Spinal cord (tissue), 10 donors: ENCODE data around the gene LAPTM5. TPM values are rescaled to one million over a fixed set of nuclear protein-coding genes. Genes with fewer than 3 reads are reported as not detected.
A peak's percentile ranks its signal among the peaks of the same experiment; 100 is the strongest.

ENCODE experiments used
- DNase-seq, 6 donors: peaks; one replicate each; pipeline versions ENCODE4 v3.0.0 to v3.0.0-alpha.2; 2013 to 2015; ENCODE audit warnings: low spot score in 6 of 6, low read depth in 4 of 6
- H3K27ac ChIP-seq: one replicate; pipeline ENCODE4 v1.5.1; 2013; ENCODE audit warnings: low read depth, low read length, control low read depth
- H3K27me3 ChIP-seq: one replicate; pipeline ENCODE4 v1.6.1; 2013; ENCODE audit warnings: low read length; ENCODE audit not compliant: control insufficient read depth, insufficient read depth
- H3K36me3 ChIP-seq: one replicate; pipeline ENCODE4 v1.6.1; 2013; ENCODE audit warnings: low read length; ENCODE audit not compliant: control insufficient read depth, insufficient read depth
- H3K4me1 ChIP-seq: one replicate; pipeline ENCODE4 v1.6.1; 2013; ENCODE audit warnings: low read length; ENCODE audit not compliant: control insufficient read depth, insufficient read depth
- H3K4me3 ChIP-seq: one replicate; pipeline ENCODE4 v1.5.1; 2013; ENCODE audit warnings: low read depth, low read length, control low read depth
- H3K9me3 ChIP-seq: one replicate; pipeline ENCODE4 v1.6.1; 2013; ENCODE audit warnings: low read length; ENCODE audit not compliant: control insufficient read depth, insufficient read depth
- WGBS: methylation state at CpG from one replicate; pipeline ENCODE4 v1.1.5; 2013; ENCODE audit warnings: missing lambda C conversion rate; ENCODE audit not compliant: insufficient coverage; 5-methylcytosine and 5-hydroxymethylcytosine counted together
- polyA plus RNA-seq, 2 donors: library from polyadenylated mRNA; unstranded; fragments of 120-200 nt; gene quantifications; one replicate each; pipeline ENCODE4 v1.2.1, GENCODE V29; 2013; ENCODE audit not compliant: insufficient read length in 2 of 2
- total RNA-seq, 2 donors: library from RNA; depleted of rRNA in 1 of 2; stranded (reverse); fragments of 120-200 nt in 1 of 2; fragments of >200 nt in 1 of 2; gene quantifications; one replicate each; pipeline versions ENCODE4 v1.2.3 to v1.2.4, GENCODE V29; 2013 to 2014
- donor health status: healthy.

The LAPTM5 gene
- total and polyA plus RNA-seq, 4 donors: 13.8 to 55.0 (median 39.6) TPM

DNA sequence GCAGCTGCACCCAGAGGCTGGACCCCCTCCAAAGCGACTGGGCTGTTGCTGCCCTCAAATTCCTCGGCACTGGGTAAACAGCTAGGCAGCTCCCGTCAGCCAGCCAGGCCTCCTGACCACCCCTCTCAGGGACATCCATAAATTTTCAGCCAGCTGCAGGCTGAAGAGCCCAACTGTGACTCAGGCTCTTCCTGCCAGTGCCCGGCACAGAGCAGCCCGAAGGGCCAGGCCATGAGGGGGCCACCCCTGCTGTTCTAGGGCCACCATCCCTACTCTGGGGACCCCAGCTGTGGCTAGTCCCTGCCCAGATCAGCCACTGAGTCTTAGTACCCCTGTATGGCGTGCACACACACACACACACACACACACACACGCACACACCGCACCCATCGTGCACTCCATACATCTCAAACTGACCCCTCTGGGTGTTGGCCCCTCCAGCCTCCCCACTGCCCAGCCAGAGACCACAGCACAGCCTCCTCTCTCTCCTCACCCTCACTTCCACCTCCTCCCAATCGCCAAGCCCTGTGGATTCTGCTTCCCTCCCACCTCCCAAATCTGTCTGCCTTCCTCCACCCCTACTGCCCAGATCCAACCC lies 6.2 kb upstream of the LAPTM5 start:
- H3K36me3 ChIP-seq: no peaks in the 10 kb centered on the region
- no peak overlapping the region for H3K4me3 ChIP-seq
- DNase-seq: peak in 3 of 6 donors; percentile 35 to 70 (median 39)
- H3K9me3 ChIP-seq: no peaks in the 10 kb centered on the region
- 54% methylated on average over 10 of the region's 10 CpGs for WGBS
- peak overlapping the region; percentile 59 for H3K27ac ChIP-seq
- no peaks in the 10 kb centered on the region for H3K27me3 ChIP-seq
- H3K4me1 ChIP-seq: peaks cover 33% of the 10 kb centered on the region

DNA sequence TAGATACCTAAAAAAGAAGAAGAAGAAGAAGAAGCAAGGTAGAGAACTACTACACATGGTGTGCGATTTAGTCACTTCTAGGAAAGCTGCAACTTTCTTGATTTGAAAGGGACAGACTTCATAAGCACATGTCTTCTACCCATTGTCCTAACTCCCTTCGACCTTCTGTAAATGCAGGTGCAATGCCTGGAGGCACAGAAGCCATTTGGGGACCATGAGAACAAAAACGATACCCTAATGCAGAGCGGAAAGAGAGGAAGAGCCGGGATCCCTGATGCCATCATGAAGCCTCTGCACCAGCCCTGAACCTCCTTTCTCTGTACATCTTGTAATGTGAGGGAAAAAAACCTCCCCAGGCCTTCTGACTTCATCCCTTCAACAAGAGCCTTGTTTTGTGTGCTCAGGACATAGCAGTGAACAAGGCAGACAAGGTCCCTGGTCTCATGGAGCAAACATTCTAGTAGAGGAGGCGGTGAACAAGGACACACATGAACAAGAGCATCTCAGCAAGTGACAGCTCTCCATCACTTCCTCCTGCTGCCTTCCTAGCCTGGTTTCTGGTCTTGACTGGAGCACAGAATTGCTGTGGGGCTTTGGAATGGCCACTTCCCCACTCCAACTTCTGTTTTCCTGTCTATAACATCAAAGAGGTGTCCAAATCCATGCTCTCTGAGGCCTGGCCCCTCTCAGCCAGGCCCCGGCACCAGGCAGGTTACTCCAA lies 5.5 kb upstream of the LAPTM5 start:
- 66% methylated on average over 2 of the region's 7 CpGs for WGBS
- no peaks in the 10 kb centered on the region for H3K27me3 ChIP-seq

DNA sequence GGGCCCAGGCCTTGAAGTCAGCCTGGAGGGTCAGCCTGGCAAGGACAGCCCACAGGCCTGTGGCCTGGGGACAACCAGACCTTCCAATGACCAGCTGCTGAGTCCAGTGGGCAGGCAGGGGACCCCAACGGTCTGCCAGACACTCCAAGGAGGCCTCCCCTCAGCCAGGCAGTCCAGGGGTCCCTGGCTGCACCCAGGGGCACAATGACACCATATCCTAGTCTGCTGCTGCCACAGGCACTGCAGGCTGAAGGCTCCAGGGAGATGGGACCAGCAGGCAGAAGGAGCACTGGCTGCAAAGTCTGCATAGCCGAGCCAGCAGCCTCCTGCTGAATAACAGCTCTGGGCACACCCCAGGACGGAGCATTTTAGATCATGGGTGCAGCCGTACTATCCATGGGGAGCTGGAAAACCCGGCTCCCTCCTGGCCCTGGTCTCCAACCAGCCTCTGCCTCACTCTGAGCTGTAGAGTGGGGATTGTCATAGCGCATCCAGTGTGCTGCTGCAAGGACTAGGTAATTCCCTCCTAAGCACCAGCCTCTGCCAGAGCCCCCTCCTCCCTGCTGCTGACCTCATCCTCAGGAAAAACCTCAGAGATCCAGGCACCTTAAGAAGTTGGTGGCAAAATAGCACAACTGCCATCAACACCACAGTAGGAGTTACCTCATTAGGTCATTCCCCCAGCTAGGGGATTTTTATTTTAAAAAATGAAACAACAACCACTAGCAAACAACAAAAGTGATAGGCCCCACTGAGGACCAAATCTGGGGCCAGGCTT lies 4.8 kb upstream of the LAPTM5 start:
- DNase-seq: no peak
- Histone ChIP-seq H3K4me1 (peaks cover 36% of the 10 kb centered on the region), H3K36me3 (no peaks in the 10 kb centered on the region), H3K9me3 (no peaks in the 10 kb centered on the region), H3K4me3 (no peak overlapping the region), H3K27me3 (no peaks in the 10 kb centered on the region), H3K27ac (no peak overlapping the region)
- WGBS: 70% methylated on average over 5 of the region's 6 CpGs

More for the DNA sequence above, 5.5 kb upstream of the LAPTM5 start:
- no peaks in the 10 kb centered on the region for H3K9me3 ChIP-seq
- H3K27ac ChIP-seq: peak overlapping the region; percentile 59
- no peaks in the 10 kb centered on the region for H3K36me3 ChIP-seq
- DNase-seq: no peak
- peaks cover 33% of the 10 kb centered on the region for H3K4me1 ChIP-seq
- H3K4me3 ChIP-seq: no peak overlapping the region

DNA sequence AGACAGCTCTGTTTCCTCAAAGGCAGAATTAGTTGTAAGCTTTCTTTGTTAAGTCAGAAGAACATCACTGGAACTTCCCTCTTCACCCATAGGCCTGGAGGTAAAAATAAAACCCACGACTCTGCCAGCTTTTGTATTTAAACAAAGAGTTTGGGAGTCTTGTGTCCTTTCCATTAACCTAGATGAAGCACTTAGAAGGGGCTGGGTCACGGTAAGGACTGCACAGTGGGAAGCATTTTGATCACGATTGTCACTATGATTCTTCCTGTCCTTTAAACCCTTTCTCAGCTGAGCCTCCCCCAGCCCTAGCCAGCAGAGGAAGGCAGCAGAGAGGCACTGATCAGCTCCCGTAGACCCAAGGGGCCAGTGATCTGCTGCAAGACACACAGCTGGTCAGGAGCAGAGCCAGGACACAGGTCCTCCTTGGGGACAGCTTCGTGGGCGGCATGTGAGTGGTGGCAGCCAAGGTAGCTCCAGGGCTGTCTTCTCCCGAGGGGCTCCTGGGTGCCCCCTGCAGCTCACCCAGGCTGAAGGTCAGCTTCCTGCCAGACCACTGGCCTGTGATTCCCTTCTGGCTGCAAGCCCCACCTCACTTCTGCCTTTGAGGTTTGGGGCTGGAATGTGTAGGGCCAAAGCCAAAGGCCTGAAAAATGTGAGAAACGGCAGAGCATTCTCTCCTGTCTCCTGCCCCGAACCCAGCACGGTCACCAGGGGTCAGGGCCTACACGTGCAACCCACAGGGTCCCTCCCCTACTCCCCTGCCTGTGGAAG lies 4.0 kb upstream of the LAPTM5 start:
- H3K9me3 ChIP-seq: no peaks in the 10 kb centered on the region
- no peak overlapping the region for H3K27ac ChIP-seq
- H3K4me3 ChIP-seq: no peak overlapping the region
- 43% methylated on average over 9 of the region's 11 CpGs for WGBS
- H3K4me1 ChIP-seq: peaks cover 44% of the 10 kb centered on the region
- H3K36me3 ChIP-seq: no peaks in the 10 kb centered on the region
- no peaks in the 10 kb centered on the region for H3K27me3 ChIP-seq
- DNase-seq: no peak

- 64% methylated on average over 8 of the region's 18 CpGs for WGBS
These were observed 3.2 kb upstream of the LAPTM5 start for GRCh38 chr1:30760596-30761324.

DNA sequence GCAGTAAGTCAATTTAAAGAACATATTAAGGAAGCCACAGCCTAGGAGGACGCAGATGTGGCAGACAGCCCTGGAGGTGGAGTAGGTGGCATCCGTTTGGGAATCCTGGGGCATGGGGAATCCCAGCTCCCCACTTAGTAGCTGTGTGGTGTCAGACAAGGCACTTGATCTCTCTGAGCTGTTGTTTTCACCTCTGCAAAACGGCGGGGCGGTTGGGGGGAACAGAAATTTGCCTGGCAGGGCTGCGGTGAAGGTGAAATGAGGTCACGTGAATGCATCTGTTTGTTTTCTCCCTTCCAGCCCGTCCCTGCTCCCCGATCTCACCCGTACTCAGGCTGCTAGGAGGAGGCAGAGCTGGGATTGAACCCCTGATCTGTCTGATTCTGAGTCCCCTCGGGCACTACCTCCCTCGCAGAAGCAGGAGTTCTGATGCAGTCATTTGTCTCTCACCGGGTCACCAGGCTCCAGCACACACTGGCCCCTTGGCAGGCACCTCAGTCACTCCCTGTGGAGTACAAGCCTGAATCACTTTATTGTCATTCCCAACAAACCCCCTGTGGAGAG lies 2.2 kb upstream of the LAPTM5 start:
- no peak overlapping the region for H3K27ac ChIP-seq
- peaks cover 46% of the 10 kb centered on the region for H3K4me1 ChIP-seq
- no peaks in the 10 kb centered on the region for H3K27me3 ChIP-seq
- no peak overlapping the region for H3K4me3 ChIP-seq
- no peaks in the 10 kb centered on the region for H3K9me3 ChIP-seq
- DNase-seq: no peak
- H3K36me3 ChIP-seq: no peaks in the 10 kb centered on the region
- WGBS: 68% methylated on average over 12 of the region's 13 CpGs

More at GRCh38 chr1:30760596-30761324, 3.2 kb upstream of the LAPTM5 start:
- no peak for DNase-seq
- Histone ChIP-seq H3K9me3 (no peaks in the 10 kb centered on the region), H3K36me3 (no peaks in the 10 kb centered on the region), H3K27ac (no peak overlapping the region), H3K27me3 (no peaks in the 10 kb centered on the region), H3K4me1 (peaks cover 46% of the 10 kb centered on the region), H3K4me3 (no peak overlapping the region)

DNA sequence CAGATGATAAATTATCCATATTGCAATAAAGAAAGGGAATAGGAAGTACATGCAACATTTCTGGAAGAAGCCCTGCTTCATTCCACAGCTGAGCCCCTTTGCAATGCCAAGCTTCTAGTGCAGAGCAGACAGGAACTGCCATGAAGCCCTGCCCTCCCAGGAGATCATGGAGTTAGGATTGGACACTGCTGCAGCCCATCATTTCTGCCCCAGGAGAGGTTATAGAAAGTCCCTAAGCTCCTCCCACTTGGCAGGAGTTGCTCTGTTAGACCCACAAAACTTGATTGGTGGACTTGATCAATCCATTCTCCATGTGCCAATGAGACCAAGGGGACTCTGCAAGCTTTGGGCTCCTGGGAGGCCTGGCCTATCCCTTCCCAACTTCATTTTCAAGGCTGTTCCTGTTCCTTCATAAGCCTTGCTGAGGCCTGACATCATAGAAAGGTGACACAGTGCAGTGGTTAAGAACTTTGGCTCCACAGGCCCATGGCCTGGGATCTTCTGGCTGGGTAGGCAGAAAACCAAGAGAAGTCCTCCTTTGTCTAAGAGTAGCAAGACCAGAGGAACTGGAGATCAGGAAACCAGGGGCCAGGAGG lies 1.3 kb upstream of the LAPTM5 start:
- peak in 1 of 6 donors; percentile 62 for DNase-seq
- no peaks in the 10 kb centered on the region for H3K27me3 ChIP-seq
- H3K4me3 ChIP-seq: no peak overlapping the region
- H3K27ac ChIP-seq: no peak overlapping the region
- H3K9me3 ChIP-seq: no peaks in the 10 kb centered on the region
- no peaks in the 10 kb centered on the region for H3K36me3 ChIP-seq
- peaks cover 40% of the 10 kb centered on the region for H3K4me1 ChIP-seq

DNA sequence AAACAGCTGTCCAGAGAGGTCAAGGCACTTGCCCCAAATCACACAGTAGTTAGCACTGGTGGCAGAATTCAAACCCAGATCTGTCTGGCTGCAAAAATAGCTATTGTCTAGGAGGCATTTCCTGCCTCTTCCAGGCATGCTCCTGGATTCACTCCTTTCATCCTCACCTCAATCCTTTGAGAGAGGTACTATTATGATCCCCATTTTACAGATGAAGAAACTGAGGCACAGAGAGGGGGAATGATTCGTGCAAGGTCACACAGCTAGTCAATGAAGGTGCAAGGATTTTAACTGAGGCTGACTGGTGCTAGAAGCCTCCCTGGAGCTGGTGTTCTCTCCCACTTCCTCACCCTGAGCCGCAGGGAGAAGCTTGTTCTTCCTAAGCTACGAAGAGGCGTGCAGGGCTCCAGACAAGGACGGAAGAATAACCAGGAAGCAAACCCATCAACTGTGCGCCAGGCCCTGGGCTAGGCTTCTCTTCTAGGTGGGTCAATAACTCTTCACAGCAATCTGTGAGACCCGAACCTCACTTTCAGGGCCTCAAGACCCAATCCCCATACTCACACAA lies 631 bp upstream of the LAPTM5 start:
- no peaks in the 10 kb centered on the region for H3K27me3 ChIP-seq
- H3K27ac ChIP-seq: no peak overlapping the region
- H3K4me3 ChIP-seq: no peak overlapping the region
- DNase-seq: no peak
- WGBS: 75% methylated on average over 6 of the region's 7 CpGs
- no peaks in the 10 kb centered on the region for H3K9me3 ChIP-seq
- H3K4me1 ChIP-seq: peaks cover 33% of the 10 kb centered on the region
- H3K36me3 ChIP-seq: no peaks in the 10 kb centered on the region
